ENCODE results near the gene SEPTIN5.

The SEPTIN5 gene

GRCh38 chr22:19751497-19752245 lies 37.4 kb downstream of the SEPTIN5 start:
- no peak for DNase-seq

GRCh38 chr22:19753090-19753842 lies 39.0 kb downstream of the SEPTIN5 start:
- no peak for DNase-seq

GRCh38 chr22:19753996-19754700 lies 39.8 kb downstream of the SEPTIN5 start:
- no peak for DNase-seq

GRCh38 chr22:19754701-19755144 lies 40.4 kb downstream of the SEPTIN5 start:
- no peak for DNase-seq

GRCh38 chr22:19755145-19755710 lies 40.9 kb downstream of the SEPTIN5 start:
- no peak for DNase-seq

GRCh38 chr22:19755722-19756287 lies 41.5 kb downstream of the SEPTIN5 start:
- DNase-seq = no peak

- no peak for DNase-seq
These were observed 42.2 kb downstream of the SEPTIN5 start for GRCh38 chr22:19756288-19757128.

GRCh38 chr22:19757140-19757984 lies 43.1 kb downstream of the SEPTIN5 start:
- no peak for DNase-seq

- no peak for DNase-seq
These were observed 43.9 kb downstream of the SEPTIN5 start for GRCh38 chr22:19757985-19758895.

GRCh38 chr22:19758896-19759426 lies 44.7 kb downstream of the SEPTIN5 start:
- DNase-seq = no peak

GRCh38 chr22:19759427-19760057 lies 45.2 kb downstream of the SEPTIN5 start:
- DNase-seq = no peak

- DNase-seq = no peak
These were observed 46.0 kb downstream of the SEPTIN5 start, which contains the start of gene TBX1 for GRCh38 chr22:19760058-19760950. Gene TBX1, plus strand, starts transcription at chr22:19760778. Its CDS starts 66 bp downstream, at chr22:19760844.

- no peak for DNase-seq
These were observed 46.8 kb downstream of the SEPTIN5 start for GRCh38 chr22:19760951-19761724.

- no peak for DNase-seq
These were observed 47.6 kb downstream of the SEPTIN5 start for GRCh38 chr22:19761725-19762567.

GRCh38 chr22:19762568-19763457 lies 48.5 kb downstream of the SEPTIN5 start:
- DNase-seq = no peak

All from NCI-H1436 treated with DMSO at 0.1 percent for 48 hours (cell line).